Measurements from ENCODE around the gene PICALM. TPM values are rescaled to one million over a fixed set of nuclear protein-coding genes. Genes with fewer than 3 reads are reported as not detected.
"Not testable (repeated sequence)": the region's sequence is repeated elsewhere in the genome, so short reads cannot be mapped to it uniquely, and the experiment has no call there.

The PICALM gene
- total RNA-seq, 4 donors from 2014 or later, result 128 to 196 (median 143) TPM

GRCh38 chr11:86091566-86091965, 22.7 kb upstream of the PICALM start:
- TF ChIP-seq CTCF (IDR thresholded peaks at IDR 0.05) (no peak), POLR2A (IDR thresholded peaks at IDR 0.05) (no peak)
- WGBS, 2 donors, result 57 to 83% methylated on average over 2 of the region's 2 CpGs
- H3K4me1 ChIP-seq, result peaks cover 0 to 3% (median 0%) of the 10 kb centered on the region in 3 donors

GRCh38 chr11:86091086-86091485, 22.2 kb upstream of the PICALM start:
- intact Hi-C loops (cut with DNase I), result no loop called here
- peaks cover 0 to 3% (median 0%) of the 10 kb centered on the region in 3 donors for H3K4me1 ChIP-seq
- 92% methylated on average over 1 of the region's 1 CpG; no CpG with 5 or more reads in 1 of the 2 donors for WGBS, 2 donors
- no peak overlapping the region for H3K27ac ChIP-seq
- H3K4me3 ChIP-seq, result no peak overlapping the region
- DNase-seq, result no peak
- no peaks in the 10 kb centered on the region for H3K36me3 ChIP-seq
- no peaks in the 10 kb centered on the region for H3K9me3 ChIP-seq
- TF ChIP-seq CTCF (IDR thresholded peaks at IDR 0.05), result no peak
- TF ChIP-seq POLR2A (IDR thresholded peaks at IDR 0.05), result no peak
- no peaks in the 10 kb centered on the region for H3K27me3 ChIP-seq

More at GRCh38 chr11:86091566-86091965, 22.7 kb upstream of the PICALM start:
- Histone ChIP-seq H3K4me3 (no peak overlapping the region), H3K36me3 (no peaks in the 10 kb centered on the region), H3K27me3 (no peaks in the 10 kb centered on the region), H3K27ac (no peak overlapping the region), H3K9me3 (no peaks in the 10 kb centered on the region)
- intact Hi-C loops (cut with DNase I), result no loop called here
- no peak for DNase-seq

GRCh38 chr11:86089659-86090058, 20.8 kb upstream of the PICALM start:
- Histone ChIP-seq H3K27ac (no peak overlapping the region), H3K36me3 (no peaks in the 10 kb centered on the region), H3K9me3 (no peaks in the 10 kb centered on the region), H3K27me3 (no peaks in the 10 kb centered on the region), H3K4me1 (peaks cover 0 to 3% (median 0%) of the 10 kb centered on the region in 3 donors), H3K4me3 (no peak overlapping the region)
- intact Hi-C loops (cut with DNase I), result no loop called here
- TF ChIP-seq POLR2A (IDR thresholded peaks at IDR 0.05) (no peak), CTCF (IDR thresholded peaks at IDR 0.05) (no peak)
- WGBS, 2 donors, result 50 to 87% methylated on average over 1 of the region's 1 CpG
- no peak for DNase-seq

- H3K27ac ChIP-seq; DNase-seq; H3K4me1 ChIP-seq; H3K9me3 ChIP-seq; H3K36me3 ChIP-seq; H3K4me3 ChIP-seq; H3K27me3 ChIP-seq; intact Hi-C loops (cut with DNase I): not testable (repeated sequence)
- 100% methylated on average over 2 of the region's 2 CpGs for WGBS, 2 donors
Observed at GRCh38 chr11:86087688-86088087, 18.8 kb upstream of the PICALM start.

- H3K9me3 ChIP-seq, result no peaks in the 10 kb centered on the region
- 59 to 67% methylated on average over 1 to 2 of the region's 2 CpGs for WGBS, 2 donors
- TF ChIP-seq POLR2A (IDR thresholded peaks at IDR 0.05), result no peak
- TF ChIP-seq CTCF (IDR thresholded peaks at IDR 0.05), result no peak
- intact Hi-C loops (cut with DNase I), result no loop called here
- no peak overlapping the region for H3K27ac ChIP-seq
- no peaks in the 10 kb centered on the region for H3K27me3 ChIP-seq
- H3K36me3 ChIP-seq, result no peaks in the 10 kb centered on the region
- H3K4me1 ChIP-seq, result peaks cover 0 to 3% (median 0%) of the 10 kb centered on the region in 3 donors
- no peak overlapping the region for H3K4me3 ChIP-seq
- DNase-seq, result no peak
Observed at GRCh38 chr11:86087256-86087655, 18.4 kb upstream of the PICALM start.

GRCh38 chr11:86081455-86081854, 12.6 kb upstream of the PICALM start:
- DNase-seq, result no peak
- WGBS, 2 donors, result 86 to 100% methylated on average over 1 to 3 of the region's 3 CpGs
- H3K36me3 ChIP-seq, result no peaks in the 10 kb centered on the region
- no peaks in the 10 kb centered on the region for H3K27me3 ChIP-seq
- TF ChIP-seq CTCF (IDR thresholded peaks at IDR 0.05) (no peak), POLR2A (IDR thresholded peaks at IDR 0.05) (no peak)
- no peak overlapping the region for H3K27ac ChIP-seq
- no peaks in the 10 kb centered on the region for H3K9me3 ChIP-seq
- intact Hi-C loops (cut with DNase I), result no loop called here
- H3K4me3 ChIP-seq, result no peak overlapping the region
- no peaks in the 10 kb centered on the region for H3K4me1 ChIP-seq
